ENCODE data around the gene STAT5A. TPM values are rescaled to one million over a fixed set of nuclear protein-coding genes. Genes with fewer than 3 reads are reported as not detected.
"Not testable (repeated sequence)": the region's sequence is repeated elsewhere in the genome, so short reads cannot be mapped to it uniquely, and the experiment has no call there.

Gene STAT5A
- polyA plus RNA-seq, 1 experiment = 5.3 TPM

- H3K27ac ChIP-seq (ENCODE audit: low read depth, low read length) = no peak overlapping the region
- H3K9me3 ChIP-seq (ENCODE audit: control insufficient read depth, insufficient read depth, low read length) = no peaks in the 10 kb centered on the region
- POLR2A ChIA-PET = no interaction called here
- no peak overlapping the region for H3K4me3 ChIP-seq (ENCODE audit: low read depth, low read length)
- DNase-seq (ENCODE audit: low read depth, low spot score) = no peak
- CTCF ChIA-PET = interaction anchor here (0.8 kb wide), 1 partner anchor 72 kb away, joined by 3 read pairs; no protein-coding TSS in a partner anchor
- H3K27me3 ChIP-seq (ENCODE audit: control insufficient read depth, insufficient read depth, low read length) = no peaks in the 10 kb centered on the region
- TF ChIP-seq, protein P1, sequence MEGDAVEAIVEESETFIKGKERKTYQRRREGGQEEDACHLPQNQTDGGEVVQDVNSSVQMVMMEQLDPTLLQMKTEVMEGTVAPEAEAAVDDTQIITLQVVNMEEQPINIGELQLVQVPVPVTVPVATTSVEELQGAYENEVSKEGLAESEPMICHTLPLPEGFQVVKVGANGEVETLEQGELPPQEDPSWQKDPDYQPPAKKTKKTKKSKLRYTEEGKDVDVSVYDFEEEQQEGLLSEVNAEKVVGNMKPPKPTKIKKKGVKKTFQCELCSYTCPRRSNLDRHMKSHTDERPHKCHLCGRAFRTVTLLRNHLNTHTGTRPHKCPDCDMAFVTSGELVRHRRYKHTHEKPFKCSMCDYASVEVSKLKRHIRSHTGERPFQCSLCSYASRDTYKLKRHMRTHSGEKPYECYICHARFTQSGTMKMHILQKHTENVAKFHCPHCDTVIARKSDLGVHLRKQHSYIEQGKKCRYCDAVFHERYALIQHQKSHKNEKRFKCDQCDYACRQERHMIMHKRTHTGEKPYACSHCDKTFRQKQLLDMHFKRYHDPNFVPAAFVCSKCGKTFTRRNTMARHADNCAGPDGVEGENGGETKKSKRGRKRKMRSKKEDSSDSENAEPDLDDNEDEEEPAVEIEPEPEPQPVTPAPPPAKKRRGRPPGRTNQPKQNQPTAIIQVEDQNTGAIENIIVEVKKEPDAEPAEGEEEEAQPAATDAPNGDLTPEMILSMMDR (IDR thresholded peaks at IDR 0.05; ENCODE audit: low read depth, low read length) = no peak
Observed at GRCh38 chr17:42294469-42295398, 6.4 kb downstream of the STAT5A start.

DNA sequence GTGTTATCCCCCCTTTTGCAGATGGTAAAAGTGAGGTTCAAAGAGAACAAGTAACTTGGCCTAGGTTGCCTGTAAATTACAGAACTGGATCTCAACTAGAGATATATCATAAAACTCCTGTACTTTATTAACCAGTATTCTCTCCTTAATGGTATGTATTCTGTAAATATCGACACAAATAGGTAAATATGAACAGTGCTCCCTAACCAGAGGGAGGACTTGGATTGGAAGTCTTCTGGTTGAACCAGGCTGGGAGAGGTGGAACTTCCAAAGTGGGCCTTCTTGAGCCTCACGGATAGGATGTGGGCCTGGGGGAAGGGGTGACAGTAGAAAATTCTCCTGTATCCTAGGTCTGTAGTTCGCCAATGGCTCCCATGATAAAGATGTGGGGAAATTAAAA is 7.7 kb downstream of the STAT5A start:
- no peaks in the 10 kb centered on the region for H3K27me3 ChIP-seq (ENCODE audit: control insufficient read depth, insufficient read depth, low read length)
- H3K4me3 ChIP-seq (ENCODE audit: low read depth, low read length) = no peak overlapping the region
- POLR2A ChIA-PET = no interaction called here
- no peak for DNase-seq (ENCODE audit: low read depth, low spot score)
- H3K9me3 ChIP-seq (ENCODE audit: control insufficient read depth, insufficient read depth, low read length) = no peaks in the 10 kb centered on the region
- H3K27ac ChIP-seq (ENCODE audit: low read depth, low read length) = no peak overlapping the region
- TF ChIP-seq, protein P1 (IDR thresholded peaks at IDR 0.05; ENCODE audit: low read depth, low read length) = no peak
- CTCF ChIA-PET = no interaction called here

- H3K27me3 ChIP-seq (ENCODE audit: control insufficient read depth, insufficient read depth, low read length); H3K27ac ChIP-seq (ENCODE audit: low read depth, low read length); H3K4me3 ChIP-seq (ENCODE audit: low read depth, low read length); DNase-seq (ENCODE audit: low read depth, low spot score); H3K9me3 ChIP-seq (ENCODE audit: control insufficient read depth, insufficient read depth, low read length); POLR2A ChIA-PET; CTCF ChIA-PET: not testable (repeated sequence)
Observed at GRCh38 chr17:42297775-42298174, 9.5 kb downstream of the STAT5A start.

DNA sequence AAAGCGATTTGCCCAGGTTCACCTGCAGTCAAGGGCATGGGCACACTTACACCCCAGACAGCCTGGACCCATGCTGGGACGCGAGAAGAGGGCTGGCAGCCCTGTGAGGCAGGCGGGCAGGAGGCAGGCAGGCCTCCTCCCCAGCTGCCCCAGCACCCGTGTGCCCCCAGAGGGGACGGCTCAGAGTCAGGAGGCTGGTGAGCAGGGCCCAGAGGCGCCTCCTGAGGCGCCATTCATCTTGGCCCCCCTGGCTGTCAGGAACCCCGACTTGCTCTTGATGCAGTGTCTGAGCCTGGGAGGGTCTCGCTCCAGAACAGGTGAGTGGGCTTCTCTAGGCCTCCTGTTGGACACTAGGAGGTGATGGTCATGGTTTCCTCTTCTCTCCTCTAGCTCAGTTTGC is 11.1 kb downstream of the STAT5A start:
- POLR2A ChIA-PET; H3K4me3 ChIP-seq (ENCODE audit: low read depth, low read length); H3K9me3 ChIP-seq (ENCODE audit: control insufficient read depth, insufficient read depth, low read length); DNase-seq (ENCODE audit: low read depth, low spot score); H3K27ac ChIP-seq (ENCODE audit: low read depth, low read length); CTCF ChIA-PET; H3K27me3 ChIP-seq (ENCODE audit: control insufficient read depth, insufficient read depth, low read length): not testable (repeated sequence)

DNA sequence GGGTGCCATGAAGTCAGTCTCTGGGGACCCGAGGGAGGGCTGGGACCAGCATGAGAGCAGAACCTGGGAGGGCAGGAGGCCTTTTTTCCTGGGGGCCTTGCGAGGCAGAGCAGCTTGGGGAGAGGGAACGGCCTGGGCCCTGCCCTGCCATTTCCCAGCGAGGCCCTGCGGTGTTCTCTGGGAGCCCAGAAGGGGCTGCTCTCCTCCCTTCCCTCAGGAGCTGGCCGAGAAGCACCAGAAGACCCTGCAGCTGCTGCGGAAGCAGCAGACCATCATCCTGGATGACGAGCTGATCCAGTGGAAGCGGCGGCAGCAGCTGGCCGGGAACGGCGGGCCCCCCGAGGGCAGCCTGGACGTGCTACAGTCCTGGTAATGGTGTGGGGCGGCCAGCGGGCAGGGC is 11.6 kb downstream of the STAT5A start:
- H3K27me3 ChIP-seq (ENCODE audit: control insufficient read depth, insufficient read depth, low read length); CTCF ChIA-PET; H3K4me3 ChIP-seq (ENCODE audit: low read depth, low read length); DNase-seq (ENCODE audit: low read depth, low spot score); H3K27ac ChIP-seq (ENCODE audit: low read depth, low read length); H3K9me3 ChIP-seq (ENCODE audit: control insufficient read depth, insufficient read depth, low read length); POLR2A ChIA-PET: not testable (repeated sequence)

- TF ChIP-seq, protein P1 (IDR thresholded peaks at IDR 0.05; ENCODE audit: low read depth, low read length) = no peak
- ChIA-PET POLR2A (no interaction called here), CTCF (interaction anchor here (0.9 kb wide), 1 partner anchor 79 kb away, joined by 3 read pairs; no protein-coding TSS in a partner anchor)
- Histone ChIP-seq H3K27ac (ENCODE audit: low read depth, low read length) (no peak overlapping the region), H3K9me3 (ENCODE audit: control insufficient read depth, insufficient read depth, low read length) (no peaks in the 10 kb centered on the region), H3K27me3 (ENCODE audit: control insufficient read depth, insufficient read depth, low read length) (no peaks in the 10 kb centered on the region), H3K4me3 (ENCODE audit: low read depth, low read length) (no peak overlapping the region)
- no peak for DNase-seq (ENCODE audit: low read depth, low spot score)
Observed at GRCh38 chr17:42301022-42301421, 12.7 kb downstream of the STAT5A start.
